HepG2 (cell line): ENCODE results near the gene TAF11. TPM values are rescaled to one million over a fixed set of nuclear protein-coding genes. Genes with fewer than 3 reads are reported as not detected.

Source experiments
- ATAC-seq: fragments of 200-7000 bp; cut with Tn5 transposase; 3 replicates; pipeline ENCODE4 v1.9.1; 2020; ENCODE audit warnings: mild to moderate bottlenecking, moderate library complexity
- BruUV-seq: library from RNA; stranded (reverse); fragments of 400-500 nt; replicated peaks from 2 replicates; lab custom pipeline; 2021; lab: Mats Ljungman, UMichigan
- CTCF ChIA-PET: fragments of 300-600 bp; formaldehyde crosslinking; extraction: SDS; loops from one replicate; lab custom pipeline; 2021; ENCODE audit warnings: low total read pairs, inconsistent platforms, low intra/inter-chr PET ratio; lab: Yijun Ruan, JAX
- POLR2A ChIA-PET: fragments of 350-600 bp; sonication (Branson Sonifier 250); formaldehyde crosslinking; loops from one replicate; lab custom pipeline; 2020; ENCODE audit warnings: antibody characterized with exemption, inconsistent platforms; lab: Yijun Ruan, JAX
- DNase-seq: peaks from one replicate; pipeline ENCODE4 v3.0.0-alpha.2; 2015; ENCODE audit warnings: low spot score
- FAIRE-seq: peaks from 3 replicates; lab custom pipeline; 2011; peaks lifted over from hg19 to GRCh38; lab: Jason Lieb, UNC
- H2AFZ ChIP-seq: one replicate; pipeline ENCODE4 v1.6.1; 2011; ENCODE audit warnings: low read length, inconsistent platforms
- H3K27ac ChIP-seq: fragments of 300-600 bp; 3 replicates; pipeline ENCODE4 v1.8.0; 2011; ENCODE audit warnings: mixed run types, mild to moderate bottlenecking, mixed read lengths, low read length, inconsistent platforms; ENCODE audit not compliant: insufficient read depth; ENCODE audit errors: extremely low read length
- H3K27me3 ChIP-seq, 2 experiments: fragments of 200-600 bp in 1 of 2; 2 replicates in 1 of 2; 3 replicates in 1 of 2; pipeline versions ENCODE4 v1.6.0 to v1.8.0; 2011; ENCODE audit warnings: low read length in 2 of 2, mild to moderate bottlenecking in 2 of 2, moderate library complexity in 2 of 2, inconsistent platforms in 1 of 2; ENCODE audit not compliant: insufficient read depth in 2 of 2, control insufficient read depth in 1 of 2
- H3K36me3 ChIP-seq, 2 experiments: fragments of 200-600 bp in 1 of 2; replicated peaks in 1 of 2; 2 replicates in 1 of 2; 3 replicates in 1 of 2; pipeline versions ENCODE4 v1.5.1 to v1.8.0; 2011; ENCODE audit warnings: low read length in 2 of 2, inconsistent platforms in 1 of 2; ENCODE audit not compliant: insufficient read depth in 2 of 2, control insufficient read depth in 1 of 2
- H3K4me1 ChIP-seq: 2 replicates; pipeline ENCODE4 v1.5.1; 2012; ENCODE audit warnings: low read length, inconsistent platforms; ENCODE audit not compliant: insufficient read depth
- H3K4me2 ChIP-seq: 2 replicates; pipeline ENCODE4 v1.6.0; 2011; ENCODE audit warnings: low read depth, low read length, inconsistent platforms
- H3K4me3 ChIP-seq, 3 experiments: fragments of 200-600 bp in 1 of 3; sonication (generic), shearing (Covaris generic) in 1 of 3; replicated peaks in 1 of 3; 2 replicates each; pipeline ENCODE4 v1.5.1; 2011 to 2016; ENCODE audit warnings: low read length in 3 of 3, inconsistent platforms in 2 of 3, low read depth in 2 of 3, mild to moderate bottlenecking in 2 of 3, control low read depth in 1 of 3, mixed read lengths in 1 of 3; ENCODE audit not compliant: insufficient read depth in 1 of 3
- H3K79me2 ChIP-seq: one replicate; pipeline ENCODE4 v1.6.1; 2011; ENCODE audit warnings: low read length, inconsistent platforms; ENCODE audit not compliant: insufficient read depth
- H3K9ac ChIP-seq: 2 replicates; pipeline ENCODE4 v1.6.0; 2011; ENCODE audit warnings: mild to moderate bottlenecking, low read depth, low read length, inconsistent platforms; ENCODE audit not compliant: insufficient read depth
- H3K9me3 ChIP-seq: 2 replicates; pipeline ENCODE4 v1.5.1; 2012; ENCODE audit warnings: mild to moderate bottlenecking, low read length
- H4K20me1 ChIP-seq: 2 replicates; pipeline ENCODE4 v1.6.0; 2011; ENCODE audit warnings: inconsistent platforms, mild to moderate bottlenecking, low read length, moderate library complexity; ENCODE audit not compliant: insufficient read depth
- CTCF ChIP-seq: sonication (generic); formaldehyde crosslinking; IDR thresholded peaks from 2 replicates; pipeline ENCODE4 v1.5.0; 2020; ENCODE audit warnings: mild to moderate bottlenecking, missing genetic modification reagents, moderate library complexity
- HES4 ChIP-seq: sonication (generic); formaldehyde crosslinking; IDR thresholded peaks from 2 replicates; pipeline ENCODE4 v1.9.0; 2021; ENCODE audit warnings: mild to moderate bottlenecking, missing genetic modification reagents, borderline replicate concordance
- MEF2D ChIP-seq: sonication (generic); formaldehyde crosslinking; IDR thresholded peaks from 2 replicates; pipeline ENCODE4 v1.5.1; 2020; ENCODE audit warnings: mild to moderate bottlenecking, missing genetic modification reagents
- MIER3 ChIP-seq: IDR thresholded peaks from 2 replicates; pipeline ENCODE4 v1.6.1; 2016; ENCODE audit warnings: missing compliant biosample characterization, borderline replicate concordance
- NFIC ChIP-seq: IDR thresholded peaks from 2 replicates; pipeline ENCODE4 v1.6.1; 2012; ENCODE audit warnings: mild to moderate bottlenecking, low read length, inconsistent platforms
- RAD21 ChIP-seq: fragments of 450-650 bp; formaldehyde crosslinking; IDR thresholded peaks from 2 replicates; pipeline ENCODE4 v1.5.0; 2020; ENCODE audit warnings: mild to moderate bottlenecking
- SP5 ChIP-seq: IDR thresholded peaks from 2 replicates; pipeline ENCODE4 v1.6.1; 2016; ENCODE audit warnings: low read depth, borderline replicate concordance
- TBX3 ChIP-seq: fragments of 450-650 bp; IDR thresholded peaks from 2 replicates; pipeline ENCODE4 v1.6.1; 2017; ENCODE audit warnings: antibody characterized with exemption, mild to moderate bottlenecking, inconsistent platforms, borderline replicate concordance
- ZBTB42 ChIP-seq: sonication (generic); formaldehyde crosslinking; IDR thresholded peaks from 2 replicates; pipeline ENCODE4 v1.5.0; 2020; ENCODE audit warnings: mild to moderate bottlenecking, missing genetic modification reagents
- ZFY ChIP-seq: sonication (generic); formaldehyde crosslinking; IDR thresholded peaks from 2 replicates; pipeline ENCODE4 v1.4.0; 2020; ENCODE audit warnings: missing genetic modification reagents
- ZMAT5 ChIP-seq: sonication (generic); formaldehyde crosslinking; IDR thresholded peaks from 2 replicates; pipeline ENCODE4 v1.5.0; 2020; ENCODE audit warnings: mild to moderate bottlenecking, low read depth, missing genetic modification reagents, borderline replicate concordance
- ZMYM2 ChIP-seq: sonication (generic); formaldehyde crosslinking; IDR thresholded peaks from 2 replicates; pipeline ENCODE4 v1.8.0; 2022; ENCODE audit warnings: mild to moderate bottlenecking, missing genetic modification reagents
- ZNF292 ChIP-seq: sonication (generic); formaldehyde crosslinking; IDR thresholded peaks from 2 replicates; pipeline ENCODE4 v1.8.1; 2022; ENCODE audit warnings: mild to moderate bottlenecking, low read depth, missing genetic modification reagents, borderline replicate concordance
- ZNF720 ChIP-seq: sonication (generic); formaldehyde crosslinking; IDR thresholded peaks from 2 replicates; pipeline ENCODE4 v1.4.0; 2020; ENCODE audit warnings: missing genetic modification reagents
- WGBS: methylation state at CpG from one replicate; pipeline ENCODE4 v1.1.6; 2017; ENCODE audit warnings: low lambda C conversion rate; 5-methylcytosine and 5-hydroxymethylcytosine counted together
- in situ Hi-C: cut with HindIII; loops from 2 replicates; pipeline ENCODE4 v1.10.0; 2017; ENCODE audit warnings: low pct_unique_long_range_greater_than_20kb; ENCODE audit not compliant: extremely low pct_ligation_motif_present
- intact Hi-C: fragments of 100-400 bp; cut with micrococcal nuclease; formaldehyde crosslinking; loops from one replicate; pipeline ENCODE4 v1.10.0; 2022; ENCODE audit not compliant: unreplicated experiment
- polyA plus RNA-seq, 8 experiments: library from polyadenylated mRNA; depleted of rRNA in 3 of 8; stranded (reverse) in 7 of 8; unstranded in 1 of 8; fragments of >200 nt; fragmentation: Illumina TruSeq in 4 of 8; extraction: Trizol in 4 of 8; gene quantifications; 2 replicates each; pipeline versions ENCODE4 v1.2.1 to v1.2.3, GENCODE V29; 2011 to 2016; ENCODE audit warnings: low read depth in 4 of 8, missing spikeins in 1 of 8, mixed read lengths in 1 of 8; ENCODE audit not compliant: insufficient read depth in 1 of 8
- total RNA-seq, 5 experiments: library from RNA; depleted of rRNA; stranded (reverse); fragments of >200 nt; fragmentation: Illumina TruSeq; extraction: Trizol; gene quantifications; 2 replicates each; pipeline ENCODE4 v1.2.3, GENCODE V29; 2016; ENCODE audit warnings: low read depth in 1 of 5
- TF ChIP-seq, protein P1 (sequence below): sonication (generic); formaldehyde crosslinking; IDR thresholded peaks from 2 replicates; pipeline ENCODE4 v1.5.1; 2020; ENCODE audit warnings: mild to moderate bottlenecking, missing genetic modification reagents, moderate library complexity

The TAF11 gene
- total and polyA plus RNA-seq, 2 of the 13 experiments (the other 11 are each of a cell fraction or from before 2014, with no cell fraction given), result 35.4 to 73.6 TPM

GRCh38 chr6:34859951-34860350 is 27.9 kb downstream of the TAF11 start:
- Histone ChIP-seq H3K9me3 (no peaks in the 10 kb centered on the region), H3K4me3 (no peak overlapping the region), H4K20me1 (no peaks in the 10 kb centered on the region), H3K4me2 (no peak overlapping the region), H3K9ac (no peak overlapping the region), H3K4me1 (0 out of 2 replicates have a peak, but pooled peaks cover under 1% of the 10 kb centered on the region), H3K36me3 (peaks cover 47 to 78% of the 10 kb centered on the region in 2 experiments), H3K27me3 (no peaks in the 10 kb centered on the region), H3K79me2 (no peaks in the 10 kb centered on the region), H2AFZ (no peak overlapping the region), H3K27ac (no peak overlapping the region)
- DNase-seq (no peak), FAIRE-seq (no peak), ATAC-seq (no peak)
- CTCF ChIA-PET, result no interaction called here
- POLR2A ChIA-PET, result no interaction called here
- 97% methylated on average over 4 of the region's 4 CpGs for WGBS
- intact Hi-C loops (loop anchor here (10.0 kb wide), 1 partner anchor 285 kb away; the partner anchor contains the start of gene TCP11), in situ Hi-C loops (no loop called here)
- TF ChIP-seq TBX3 (no peak), ZMYM2 (CRISPR knock-in tag) (no peak), ZFY (no peak), MIER3 (CRISPR knock-in tag) (no peak), NFIC (no peak), ZNF720 (no peak), RAD21 (no peak), MEF2D (no peak), ZMAT5 (CRISPR knock-in tag) (no peak), ZNF292 (CRISPR knock-in tag) (no peak), ZBTB42 (CRISPR knock-in tag) (no peak), SP5 (CRISPR knock-in tag) (no peak), HES4 (no peak), CTCF (CRISPR knock-in tag) (no peak)
- TF ChIP-seq, protein P1, sequence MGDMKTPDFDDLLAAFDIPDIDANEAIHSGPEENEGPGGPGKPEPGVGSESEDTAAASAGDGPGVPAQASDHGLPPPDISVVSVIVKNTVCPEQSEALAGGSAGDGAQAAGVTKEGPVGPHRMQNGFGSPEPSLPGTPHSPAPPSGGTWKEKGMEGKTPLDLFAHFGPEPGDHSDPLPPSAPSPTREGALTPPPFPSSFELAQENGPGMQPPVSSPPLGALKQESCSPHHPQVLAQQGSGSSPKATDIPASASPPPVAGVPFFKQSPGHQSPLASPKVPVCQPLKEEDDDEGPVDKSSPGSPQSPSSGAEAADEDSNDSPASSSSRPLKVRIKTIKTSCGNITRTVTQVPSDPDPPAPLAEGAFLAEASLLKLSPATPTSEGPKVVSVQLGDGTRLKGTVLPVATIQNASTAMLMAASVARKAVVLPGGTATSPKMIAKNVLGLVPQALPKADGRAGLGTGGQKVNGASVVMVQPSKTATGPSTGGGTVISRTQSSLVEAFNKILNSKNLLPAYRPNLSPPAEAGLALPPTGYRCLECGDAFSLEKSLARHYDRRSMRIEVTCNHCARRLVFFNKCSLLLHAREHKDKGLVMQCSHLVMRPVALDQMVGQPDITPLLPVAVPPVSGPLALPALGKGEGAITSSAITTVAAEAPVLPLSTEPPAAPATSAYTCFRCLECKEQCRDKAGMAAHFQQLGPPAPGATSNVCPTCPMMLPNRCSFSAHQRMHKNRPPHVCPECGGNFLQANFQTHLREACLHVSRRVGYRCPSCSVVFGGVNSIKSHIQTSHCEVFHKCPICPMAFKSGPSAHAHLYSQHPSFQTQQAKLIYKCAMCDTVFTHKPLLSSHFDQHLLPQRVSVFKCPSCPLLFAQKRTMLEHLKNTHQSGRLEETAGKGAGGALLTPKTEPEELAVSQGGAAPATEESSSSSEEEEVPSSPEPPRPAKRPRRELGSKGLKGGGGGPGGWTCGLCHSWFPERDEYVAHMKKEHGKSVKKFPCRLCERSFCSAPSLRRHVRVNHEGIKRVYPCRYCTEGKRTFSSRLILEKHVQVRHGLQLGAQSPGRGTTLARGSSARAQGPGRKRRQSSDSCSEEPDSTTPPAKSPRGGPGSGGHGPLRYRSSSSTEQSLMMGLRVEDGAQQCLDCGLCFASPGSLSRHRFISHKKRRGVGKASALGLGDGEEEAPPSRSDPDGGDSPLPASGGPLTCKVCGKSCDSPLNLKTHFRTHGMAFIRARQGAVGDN (CRISPR knock-in tag), result no peak
- no TSS peak for BruUV-seq
